DOHH2 (cell line): ENCODE data around the gene AK3.

Experiments used
- CTCF ChIP-seq: fragments of 200-600 bp; sonication (generic); IDR thresholded peaks from one replicate; pipeline ENCODE4 v1.5.1; 2014; ENCODE audit warnings: antibody characterized with exemption, mild to moderate bottlenecking, low read depth, low read length; ENCODE audit not compliant: poor library complexity, severe bottlenecking
- EZH2phosphoT487 ChIP-seq: fragments of 200-600 bp; sonication (generic); IDR thresholded peaks from 2 replicates; pipeline ENCODE4 v1.6.1; 2017; ENCODE audit warnings: borderline replicate concordance, mild to moderate bottlenecking, antibody characterized with exemption, low read length, moderate library complexity, mixed read lengths

GRCh38 chr9:4734150-4734549 lies 6.9 kb downstream of the AK3 start:
- TF ChIP-seq CTCF (peak; percentile 11), EZH2phosphoT487 (no peak)
